Measurements from ENCODE around the gene UVSSA. TPM values are rescaled to one million over a fixed set of nuclear protein-coding genes. Genes with fewer than 3 reads are reported as not detected.
"Not testable (repeated sequence)": the region's sequence is repeated elsewhere in the genome, so short reads cannot be mapped to it uniquely, and the experiment has no call there.

UVSSA gene
- total RNA-seq, 1 experiment from 2014 or later = 26.3 TPM

- Mint-ChIP-seq H3K4me3 (ENCODE audit: unreplicated experiment) (no peak overlapping the region), H3K9me3 (ENCODE audit: unreplicated experiment) (no peaks in the 10 kb centered on the region), H3K27ac (ENCODE audit: unreplicated experiment) (no peak overlapping the region), H3K4me1 (ENCODE audit: low read depth, unreplicated experiment) (no peaks in the 10 kb centered on the region), H3K27me3 (ENCODE audit: insufficient read depth, unreplicated experiment) (peaks cover 26% of the 10 kb centered on the region), H3K36me3 (ENCODE audit: insufficient read depth, unreplicated experiment) (no peaks in the 10 kb centered on the region)
- POLR2A ChIA-PET = no interaction called here
- CTCF ChIA-PET = no interaction called here
- Histone ChIP-seq H3K27me3 (replicated peaks; ENCODE audit: control insufficient read depth, insufficient read depth, low read length) (no peaks in the 10 kb centered on the region), H3K4me1 (no peaks in the 10 kb centered on the region), H3K4me3 (ENCODE audit: low read depth, low read length) (no peak overlapping the region), H3K9me3 (no peaks in the 10 kb centered on the region), H3K36me3 (ENCODE audit: control insufficient read depth, insufficient read depth, low read length) (no peaks in the 10 kb centered on the region)
- no peak for TF ChIP-seq CTCF (IDR thresholded peaks at IDR 0.05; ENCODE audit: insufficient read depth in 1 of 2, low read depth in 1 of 2, low read length in 1 of 2, severe bottlenecking in 1 of 2, unreplicated experiment in 1 of 2)
- DNase-seq = no peak
- intact Hi-C loops (cut with micrococcal nuclease; ENCODE audit: unreplicated experiment) = no loop called here
- BruUV-seq (replicated peaks) = no TSS peak
Measured at GRCh38 chr4:1427010-1427409, 80.0 kb downstream of the UVSSA start.

GRCh38 chr4:1443688-1444172 lies 96.7 kb downstream of the UVSSA start:
- H3K4me1 Mint-ChIP-seq (ENCODE audit: low read depth, unreplicated experiment); H3K36me3 Mint-ChIP-seq (ENCODE audit: insufficient read depth, unreplicated experiment); H3K9me3 Mint-ChIP-seq (ENCODE audit: unreplicated experiment); H3K4me3 Mint-ChIP-seq (ENCODE audit: unreplicated experiment); H3K27me3 ChIP-seq (replicated peaks; ENCODE audit: control insufficient read depth, insufficient read depth, low read length); BruUV-seq (replicated peaks); H3K36me3 ChIP-seq (ENCODE audit: control insufficient read depth, insufficient read depth, low read length); CTCF ChIA-PET; DNase-seq; POLR2A ChIA-PET; intact Hi-C loops (cut with micrococcal nuclease; ENCODE audit: unreplicated experiment); H3K4me3 ChIP-seq (ENCODE audit: low read depth, low read length); H3K4me1 ChIP-seq; H3K9me3 ChIP-seq; H3K27ac Mint-ChIP-seq (ENCODE audit: unreplicated experiment); H3K27me3 Mint-ChIP-seq (ENCODE audit: insufficient read depth, unreplicated experiment): not testable (repeated sequence)

Other genes starting within 250 kb of the UVSSA start
- not detected in 2 replicates for gene RNF212, start 233.6 kb upstream of the UVSSA start, total RNA-seq (2022)
- gene SPON2, start 174.6 kb upstream of the UVSSA start, total RNA-seq (2022) = 3.1 and 4.0 TPM in 2 replicates
- gene CTBP1, start 98.1 kb upstream of the UVSSA start, total RNA-seq (2022) = 184 TPM in 2 replicates
- 81.1 and 89.3 TPM in 2 replicates for gene MAEA, start 57.3 kb upstream of the UVSSA start, total RNA-seq (2022)
- gene NKX1-1, start 59.2 kb downstream of the UVSSA start, total RNA-seq (2022) = not detected in 2 replicates